ENCODE results near the gene HCLS1. TPM values are rescaled to one million over a fixed set of nuclear protein-coding genes. Genes with fewer than 3 reads are reported as not detected.

HCLS1 gene
- total and polyA plus RNA-seq, 2 donors from 2014 or later, result 11.7 to 102 TPM

DNA sequence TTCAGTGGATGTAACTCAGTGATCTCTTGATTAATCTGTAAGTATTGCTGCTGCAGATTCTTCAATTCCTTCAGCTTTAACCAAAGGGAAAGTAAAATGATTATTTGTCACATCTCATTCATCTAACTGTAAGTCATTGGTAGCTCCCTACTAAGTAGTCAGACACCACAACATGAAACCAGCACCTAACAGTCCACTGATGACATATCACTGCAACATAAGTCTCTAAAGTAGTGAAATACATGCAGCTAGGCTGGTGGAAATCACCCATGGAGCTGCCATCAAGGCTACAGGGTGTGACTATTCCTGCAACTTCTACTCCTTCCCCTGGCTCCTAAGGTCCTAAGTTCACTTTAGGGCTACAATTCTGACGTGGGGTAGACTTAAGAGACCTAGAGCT is 21.1 kb upstream of the HCLS1 start:
- no peaks in the 10 kb centered on the region for H3K4me1 ChIP-seq (ENCODE audit: control insufficient read depth in 2 of 3, insufficient read depth in 2 of 3, low read depth in 1 of 3, low read length in 3 of 3)
- DNase-seq (no peak), FAIRE-seq (no peak)
- peaks cover 5 to 30% (median 23%) of the 10 kb centered on the region in 3 donors for H3K36me3 ChIP-seq (ENCODE audit: control insufficient read depth in 2 of 3, insufficient read depth in 3 of 3, low read length in 3 of 3)
- TF ChIP-seq, protein P1, sequence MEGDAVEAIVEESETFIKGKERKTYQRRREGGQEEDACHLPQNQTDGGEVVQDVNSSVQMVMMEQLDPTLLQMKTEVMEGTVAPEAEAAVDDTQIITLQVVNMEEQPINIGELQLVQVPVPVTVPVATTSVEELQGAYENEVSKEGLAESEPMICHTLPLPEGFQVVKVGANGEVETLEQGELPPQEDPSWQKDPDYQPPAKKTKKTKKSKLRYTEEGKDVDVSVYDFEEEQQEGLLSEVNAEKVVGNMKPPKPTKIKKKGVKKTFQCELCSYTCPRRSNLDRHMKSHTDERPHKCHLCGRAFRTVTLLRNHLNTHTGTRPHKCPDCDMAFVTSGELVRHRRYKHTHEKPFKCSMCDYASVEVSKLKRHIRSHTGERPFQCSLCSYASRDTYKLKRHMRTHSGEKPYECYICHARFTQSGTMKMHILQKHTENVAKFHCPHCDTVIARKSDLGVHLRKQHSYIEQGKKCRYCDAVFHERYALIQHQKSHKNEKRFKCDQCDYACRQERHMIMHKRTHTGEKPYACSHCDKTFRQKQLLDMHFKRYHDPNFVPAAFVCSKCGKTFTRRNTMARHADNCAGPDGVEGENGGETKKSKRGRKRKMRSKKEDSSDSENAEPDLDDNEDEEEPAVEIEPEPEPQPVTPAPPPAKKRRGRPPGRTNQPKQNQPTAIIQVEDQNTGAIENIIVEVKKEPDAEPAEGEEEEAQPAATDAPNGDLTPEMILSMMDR (IDR thresholded peaks at IDR 0.05; ENCODE audit: borderline replicate concordance, extremely low read depth, insufficient read depth), result no peak
- no peak overlapping the region for H3K27ac ChIP-seq (ENCODE audit: low read depth in 2 of 2, low read length in 2 of 2)
- no peaks in the 10 kb centered on the region for H3K27me3 ChIP-seq (ENCODE audit: control insufficient read depth, insufficient read depth, low read length)
- H3K9ac ChIP-seq (ENCODE audit: low read length in 3 of 3), result no peak overlapping the region
- peaks cover 0 to 7% (median 0%) of the 10 kb centered on the region in 3 donors for H3K9me3 ChIP-seq (ENCODE audit: control insufficient read depth in 2 of 3, insufficient read depth in 1 of 3, low read length in 3 of 3)
- intact Hi-C loops (cut with DNase I), result no loop called here
- H3K4me3 ChIP-seq (ENCODE audit: low read length in 3 of 3), result no peak overlapping the region

DNA sequence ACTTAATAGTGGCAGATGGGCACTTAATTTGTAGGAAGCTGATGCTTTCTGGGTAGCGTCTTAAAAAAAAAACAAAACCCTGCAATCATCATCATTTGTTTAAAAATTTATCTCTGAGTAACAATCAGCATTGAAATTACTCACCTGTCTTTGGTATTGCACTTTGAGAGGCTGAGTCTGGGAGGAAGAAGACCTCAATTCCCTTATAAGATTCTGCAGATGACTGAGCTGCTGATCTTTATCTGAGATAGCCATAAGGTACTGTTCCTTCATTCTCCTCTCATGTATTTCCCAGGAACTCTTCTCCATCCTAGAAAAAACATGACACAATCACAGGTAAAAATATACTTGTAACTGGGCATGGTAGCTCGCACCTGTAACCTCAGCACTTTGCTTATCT is 16.4 kb upstream of the HCLS1 start:
- Histone ChIP-seq H3K27ac (ENCODE audit: low read depth in 2 of 2, low read length in 2 of 2) (no peak overlapping the region), H3K4me1 (ENCODE audit: control insufficient read depth in 2 of 3, insufficient read depth in 2 of 3, low read depth in 1 of 3, low read length in 3 of 3) (no peaks in the 10 kb centered on the region), H3K27me3 (ENCODE audit: control insufficient read depth, insufficient read depth, low read length) (no peaks in the 10 kb centered on the region), H3K36me3 (ENCODE audit: control insufficient read depth in 2 of 3, insufficient read depth in 3 of 3, low read length in 3 of 3) (peaks cover 7 to 51% (median 39%) of the 10 kb centered on the region in 3 donors), H3K4me3 (ENCODE audit: low read length in 3 of 3) (no peak overlapping the region), H3K9ac (ENCODE audit: low read length in 3 of 3) (no peak overlapping the region), H3K9me3 (ENCODE audit: control insufficient read depth in 2 of 3, insufficient read depth in 1 of 3, low read length in 3 of 3) (no peaks in the 10 kb centered on the region)
- TF ChIP-seq, protein P1 (IDR thresholded peaks at IDR 0.05; ENCODE audit: borderline replicate concordance, extremely low read depth, insufficient read depth), result no peak
- no peak for FAIRE-seq
- intact Hi-C loops (cut with DNase I), result no loop called here
- no peak for DNase-seq

- no peaks in the 10 kb centered on the region for H3K9me3 ChIP-seq (ENCODE audit: control insufficient read depth in 2 of 3, insufficient read depth in 1 of 3, low read length in 3 of 3)
- TF ChIP-seq, protein P1 (IDR thresholded peaks at IDR 0.05; ENCODE audit: borderline replicate concordance, extremely low read depth, insufficient read depth), result no peak
- no peak for DNase-seq
- intact Hi-C loops (cut with DNase I), result no loop called here
- H3K4me3 ChIP-seq (ENCODE audit: low read length in 3 of 3), result no peak overlapping the region
- H3K9ac ChIP-seq (ENCODE audit: low read length in 3 of 3), result no peak overlapping the region
- peaks cover 13 to 52% (median 42%) of the 10 kb centered on the region in 3 donors for H3K36me3 ChIP-seq (ENCODE audit: control insufficient read depth in 2 of 3, insufficient read depth in 3 of 3, low read length in 3 of 3)
- no peak for FAIRE-seq
- no peak overlapping the region for H3K27ac ChIP-seq (ENCODE audit: low read depth in 2 of 2, low read length in 2 of 2)
- no peaks in the 10 kb centered on the region for H3K4me1 ChIP-seq (ENCODE audit: control insufficient read depth in 2 of 3, insufficient read depth in 2 of 3, low read depth in 1 of 3, low read length in 3 of 3)
- H3K27me3 ChIP-seq (ENCODE audit: control insufficient read depth, insufficient read depth, low read length), result no peaks in the 10 kb centered on the region
Observed at GRCh38 chr3:121670676-121671075, 10.0 kb upstream of the HCLS1 start.

DNA sequence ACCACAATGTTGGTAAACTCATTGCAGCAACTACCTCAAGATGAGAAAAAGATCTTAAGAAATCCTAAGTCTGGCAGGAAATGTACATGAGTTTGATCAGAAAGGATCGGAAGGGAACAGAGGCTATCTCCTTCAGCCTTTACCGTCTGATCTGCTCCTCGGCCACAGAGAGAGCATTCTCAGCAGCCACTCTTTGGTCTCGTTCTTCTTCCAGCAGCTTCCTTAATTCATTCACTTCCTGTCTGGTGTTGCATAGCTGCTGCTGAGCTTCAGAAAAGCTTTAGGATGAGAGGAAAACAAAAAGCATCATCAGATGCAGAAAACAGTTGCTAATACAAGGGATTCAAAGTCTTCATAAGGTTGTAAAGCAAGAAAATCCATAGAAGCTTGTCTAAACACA is 6.6 kb upstream of the HCLS1 start:
- DNase-seq, result no peak
- no peak for FAIRE-seq
- TF ChIP-seq, protein P1 (IDR thresholded peaks at IDR 0.05; ENCODE audit: borderline replicate concordance, extremely low read depth, insufficient read depth), result no peak
- Histone ChIP-seq H3K27ac (ENCODE audit: low read depth in 2 of 2, low read length in 2 of 2) (no peak overlapping the region), H3K4me3 (ENCODE audit: low read length in 3 of 3) (no peak overlapping the region), H3K4me1 (ENCODE audit: control insufficient read depth in 2 of 3, insufficient read depth in 2 of 3, low read depth in 1 of 3, low read length in 3 of 3) (no peaks in the 10 kb centered on the region), H3K9me3 (ENCODE audit: control insufficient read depth in 2 of 3, insufficient read depth in 1 of 3, low read length in 3 of 3) (no peaks in the 10 kb centered on the region), H3K9ac (ENCODE audit: low read length in 3 of 3) (no peak overlapping the region), H3K36me3 (ENCODE audit: control insufficient read depth in 2 of 3, insufficient read depth in 3 of 3, low read length in 3 of 3) (peaks cover 15 to 70% (median 52%) of the 10 kb centered on the region in 3 donors), H3K27me3 (ENCODE audit: control insufficient read depth, insufficient read depth, low read length) (no peaks in the 10 kb centered on the region)
- intact Hi-C loops (cut with DNase I), result no loop called here
